Nephron progenitor cell (in vitro differentiated cells): ENCODE measurements around the gene FBXL13.

Experiments used
- DNase-seq: peaks from one replicate; pipeline ENCODE4 v3.0.0; 2021
- H3K27ac Mint-ChIP-seq: 2 replicates; pipeline ENCODE4 v1.8.0; 2021; ENCODE audit warnings: mild to moderate bottlenecking, moderate library complexity, mixed read lengths
- H3K27me3 Mint-ChIP-seq: 2 replicates; pipeline ENCODE4 v1.8.0; 2021; ENCODE audit warnings: mild to moderate bottlenecking, low read depth, mixed read lengths; ENCODE audit not compliant: poor library complexity
- H3K36me3 Mint-ChIP-seq: 2 replicates; pipeline ENCODE4 v1.8.0; 2021; ENCODE audit warnings: low read depth, mixed read lengths
- H3K4me1 Mint-ChIP-seq: 2 replicates; pipeline ENCODE4 v1.8.0; 2021; ENCODE audit warnings: mixed read lengths
- H3K4me3 Mint-ChIP-seq: 2 replicates; pipeline ENCODE4 v1.8.0; 2021; ENCODE audit warnings: mild to moderate bottlenecking, moderate library complexity, mixed read lengths
- H3K9me3 Mint-ChIP-seq: 2 replicates; pipeline ENCODE4 v1.8.0; 2021; ENCODE audit warnings: mild to moderate bottlenecking, moderate library complexity, mixed read lengths
- TF ChIP-seq, protein P1 (sequence below): fragments of 200-600 bp; sonication (generic); IDR thresholded peaks from 2 replicates; pipeline ENCODE4 v1.5.0; 2021; ENCODE audit warnings: antibody characterized with exemption

The FBXL13 gene

DNA sequence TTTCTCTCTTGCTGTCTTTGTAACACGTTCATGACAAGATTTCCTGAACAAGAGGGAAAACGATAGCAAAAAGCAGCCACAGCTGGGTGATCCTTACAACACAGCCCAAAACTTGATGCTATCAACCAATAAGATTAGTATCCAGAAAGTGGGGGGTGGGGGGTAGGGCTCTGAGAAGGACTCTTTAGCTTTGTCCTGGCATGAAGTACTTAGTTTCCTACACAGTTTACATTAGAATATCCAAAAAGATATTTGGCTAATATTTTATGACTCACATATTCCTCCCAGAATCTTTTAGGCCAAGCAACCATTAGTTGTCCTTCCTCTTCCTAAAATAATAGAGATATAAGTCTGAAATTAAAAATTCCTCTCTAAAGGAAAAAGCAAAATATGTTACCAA, 184.7 kb downstream of the FBXL13 start:
- DNase-seq: no peak
- no peak overlapping the region for H3K27ac Mint-ChIP-seq
- H3K4me3 Mint-ChIP-seq: no peak overlapping the region
- peaks cover 8% of the 10 kb centered on the region for H3K9me3 Mint-ChIP-seq
- H3K36me3 Mint-ChIP-seq: peaks cover 9% of the 10 kb centered on the region
- no peaks in the 10 kb centered on the region for H3K4me1 Mint-ChIP-seq
- peaks cover 9% of the 10 kb centered on the region for H3K27me3 Mint-ChIP-seq
- TF ChIP-seq, protein P1, sequence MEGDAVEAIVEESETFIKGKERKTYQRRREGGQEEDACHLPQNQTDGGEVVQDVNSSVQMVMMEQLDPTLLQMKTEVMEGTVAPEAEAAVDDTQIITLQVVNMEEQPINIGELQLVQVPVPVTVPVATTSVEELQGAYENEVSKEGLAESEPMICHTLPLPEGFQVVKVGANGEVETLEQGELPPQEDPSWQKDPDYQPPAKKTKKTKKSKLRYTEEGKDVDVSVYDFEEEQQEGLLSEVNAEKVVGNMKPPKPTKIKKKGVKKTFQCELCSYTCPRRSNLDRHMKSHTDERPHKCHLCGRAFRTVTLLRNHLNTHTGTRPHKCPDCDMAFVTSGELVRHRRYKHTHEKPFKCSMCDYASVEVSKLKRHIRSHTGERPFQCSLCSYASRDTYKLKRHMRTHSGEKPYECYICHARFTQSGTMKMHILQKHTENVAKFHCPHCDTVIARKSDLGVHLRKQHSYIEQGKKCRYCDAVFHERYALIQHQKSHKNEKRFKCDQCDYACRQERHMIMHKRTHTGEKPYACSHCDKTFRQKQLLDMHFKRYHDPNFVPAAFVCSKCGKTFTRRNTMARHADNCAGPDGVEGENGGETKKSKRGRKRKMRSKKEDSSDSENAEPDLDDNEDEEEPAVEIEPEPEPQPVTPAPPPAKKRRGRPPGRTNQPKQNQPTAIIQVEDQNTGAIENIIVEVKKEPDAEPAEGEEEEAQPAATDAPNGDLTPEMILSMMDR: no peak

DNA sequence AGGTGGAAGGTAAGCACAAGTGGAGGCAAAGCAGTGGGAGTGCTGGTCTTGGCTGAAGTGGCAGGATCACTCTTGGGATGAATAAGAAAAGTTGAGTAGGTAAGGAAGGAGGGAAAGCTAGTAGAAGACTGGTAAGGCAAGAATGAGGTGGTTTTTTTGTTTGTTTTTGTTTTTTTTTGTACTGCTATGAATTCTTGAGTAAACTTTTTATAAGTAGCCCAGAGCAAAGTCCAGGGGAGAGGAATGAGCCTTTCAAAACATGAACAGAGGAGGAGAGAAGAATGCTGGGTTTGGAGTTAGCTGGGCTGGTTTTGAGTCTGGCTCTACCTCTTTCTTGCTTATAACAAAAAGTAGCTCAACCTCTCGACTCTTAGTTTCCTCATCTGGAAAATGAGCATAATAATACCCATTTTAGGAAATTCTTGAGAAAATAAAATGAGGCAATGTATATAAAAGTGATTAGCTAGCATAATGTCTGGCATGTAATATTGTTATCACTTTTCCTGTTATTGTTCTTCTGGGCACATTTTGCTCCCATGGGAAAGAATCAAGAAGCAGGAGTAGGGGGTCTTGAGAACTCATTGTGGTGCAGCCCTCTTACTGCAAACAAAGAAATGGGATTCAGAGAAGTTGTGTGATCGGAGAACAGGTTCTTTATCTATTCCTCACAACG, 185.9 kb downstream of the FBXL13 start:
- Mint-ChIP-seq H3K4me1 (no peaks in the 10 kb centered on the region), H3K9me3 (peaks cover 8% of the 10 kb centered on the region), H3K27me3 (peaks cover 3% of the 10 kb centered on the region), H3K36me3 (peaks cover 9% of the 10 kb centered on the region), H3K27ac (no peak overlapping the region), H3K4me3 (no peak overlapping the region)
- TF ChIP-seq, protein P1: no peak
- no peak for DNase-seq

DNA sequence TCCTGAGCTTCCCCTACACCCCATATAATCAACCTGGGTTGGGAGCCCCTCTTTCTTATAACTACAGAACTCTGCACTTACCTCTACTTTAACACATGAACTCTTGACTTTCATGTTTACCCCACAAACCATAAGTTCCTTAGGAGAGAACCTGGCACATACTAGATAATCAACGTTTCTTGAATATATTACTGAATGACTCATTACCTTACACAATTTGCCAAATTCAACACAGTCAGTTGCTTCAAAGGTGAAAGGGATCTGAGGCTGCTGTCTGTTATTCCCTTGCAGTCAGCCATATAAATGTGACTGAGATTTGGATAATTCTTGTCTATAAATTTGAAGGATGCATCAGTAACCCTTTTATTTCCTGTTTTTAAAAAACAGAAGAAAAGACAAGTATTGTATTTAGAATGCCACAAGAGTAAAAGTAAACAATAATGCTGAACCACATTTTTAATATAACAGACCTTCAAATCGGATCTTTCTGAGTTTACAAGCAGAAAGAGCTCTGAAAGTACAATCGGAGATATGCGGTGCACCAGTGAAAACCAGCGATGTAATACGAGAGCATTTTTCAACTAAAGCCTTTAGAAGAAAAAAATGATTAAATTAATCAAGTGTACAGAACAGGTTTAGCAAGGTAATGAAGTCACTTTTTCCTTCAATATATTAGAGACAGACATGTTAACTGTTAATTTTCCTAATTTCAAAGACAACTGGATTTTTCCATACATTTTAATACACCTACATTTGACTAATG, 191.3 kb downstream of the FBXL13 start:
- Mint-ChIP-seq H3K36me3 (peaks cover 9% of the 10 kb centered on the region), H3K27me3 (no peaks in the 10 kb centered on the region), H3K4me1 (no peaks in the 10 kb centered on the region), H3K27ac (peak overlapping the region; percentile 29), H3K9me3 (peaks cover 8% of the 10 kb centered on the region), H3K4me3 (no peak overlapping the region)
- TF ChIP-seq, protein P1: no peak
- no peak for DNase-seq

DNA sequence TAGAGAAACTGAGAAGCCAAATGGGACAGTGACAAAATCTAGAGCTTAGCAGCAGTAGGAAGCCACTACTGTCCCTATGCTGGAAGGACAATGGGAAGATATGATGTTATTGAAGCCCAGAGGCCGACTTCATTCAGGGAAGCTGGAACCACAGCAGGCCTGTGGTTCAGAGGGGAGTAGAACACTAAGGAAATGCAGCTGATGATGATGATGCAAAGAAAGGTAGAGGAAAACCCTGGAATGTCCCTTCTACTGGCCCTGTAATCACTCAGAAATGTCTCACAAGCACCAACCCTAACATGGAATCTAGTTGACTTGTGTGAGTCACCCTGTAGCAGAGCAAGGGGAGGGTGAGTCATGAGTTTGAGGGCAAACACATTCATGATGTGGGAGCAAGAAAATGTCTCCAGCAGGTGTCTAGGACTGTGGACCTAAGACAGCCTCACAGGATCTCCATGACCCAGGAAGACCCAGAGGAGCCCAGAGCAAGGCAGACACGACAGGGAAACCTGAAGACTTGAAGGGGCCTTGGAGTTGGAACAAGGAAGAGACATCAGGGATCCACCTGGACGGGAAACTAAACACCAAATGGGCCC, 198.8 kb downstream of the FBXL13 start:
- Mint-ChIP-seq H3K27me3 (no peaks in the 10 kb centered on the region), H3K4me3 (no peak overlapping the region), H3K36me3 (peaks cover 13% of the 10 kb centered on the region), H3K4me1 (peaks cover 17% of the 10 kb centered on the region), H3K27ac (peak overlapping the region; percentile 17), H3K9me3 (no peaks in the 10 kb centered on the region)
- DNase-seq: no peak
- TF ChIP-seq, protein P1: no peak

DNA sequence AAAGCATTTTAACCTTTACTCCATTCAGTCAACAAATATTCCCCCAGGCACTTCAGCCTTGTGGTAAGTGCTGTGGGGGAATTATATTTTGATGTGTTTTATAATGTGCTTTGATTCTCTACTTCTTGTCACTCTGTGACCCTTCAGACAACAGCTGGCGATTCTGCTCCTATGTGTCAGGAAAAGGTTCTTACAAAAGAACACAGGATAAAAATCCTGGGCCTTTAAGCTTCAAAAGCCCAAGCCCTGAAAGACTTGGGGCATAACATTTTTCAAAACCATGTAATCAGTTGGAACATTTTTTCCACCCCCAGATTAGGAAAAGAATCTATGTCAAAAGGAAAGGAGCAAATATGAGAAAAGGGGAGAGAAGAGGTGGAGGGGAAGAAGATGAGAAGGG, 199.6 kb downstream of the FBXL13 start:
- peaks cover 17% of the 10 kb centered on the region for H3K4me1 Mint-ChIP-seq
- no peaks in the 10 kb centered on the region for H3K27me3 Mint-ChIP-seq
- no peak overlapping the region for H3K27ac Mint-ChIP-seq
- no peak for DNase-seq
- no peak overlapping the region for H3K4me3 Mint-ChIP-seq
- peaks cover 13% of the 10 kb centered on the region for H3K36me3 Mint-ChIP-seq
- TF ChIP-seq, protein P1: no peak
- no peaks in the 10 kb centered on the region for H3K9me3 Mint-ChIP-seq
